IPS DF 4.7 (cell line): Measurements from ENCODE around the gene PBX1.

ENCODE experiments used
- DNase-seq: peaks from one replicate; pipeline ENCODE4 v3.0.0-alpha.2; 2013; ENCODE audit warnings: low spot score; ENCODE audit errors: extremely low read depth

PBX1 gene

DNA sequence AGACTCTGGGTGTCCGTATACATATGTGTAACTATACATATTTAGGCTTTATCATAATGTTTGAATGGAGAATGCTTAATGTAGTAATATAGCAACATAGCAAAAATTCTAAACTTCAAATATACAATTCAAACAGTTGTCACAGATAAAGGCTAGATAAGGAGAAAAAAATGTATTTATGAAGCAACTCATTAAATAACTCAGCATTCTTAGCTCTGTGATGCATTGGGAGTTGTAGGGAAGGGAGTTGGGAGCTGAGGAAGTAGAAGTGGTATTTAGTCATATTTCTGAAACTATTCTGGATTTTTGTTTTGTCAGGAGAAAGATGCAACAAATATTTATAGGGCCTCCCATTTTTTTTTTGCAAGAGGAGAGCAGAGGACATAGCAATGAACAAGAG lies 197.8 kb downstream of the PBX1 start:
- no peak for DNase-seq

DNA sequence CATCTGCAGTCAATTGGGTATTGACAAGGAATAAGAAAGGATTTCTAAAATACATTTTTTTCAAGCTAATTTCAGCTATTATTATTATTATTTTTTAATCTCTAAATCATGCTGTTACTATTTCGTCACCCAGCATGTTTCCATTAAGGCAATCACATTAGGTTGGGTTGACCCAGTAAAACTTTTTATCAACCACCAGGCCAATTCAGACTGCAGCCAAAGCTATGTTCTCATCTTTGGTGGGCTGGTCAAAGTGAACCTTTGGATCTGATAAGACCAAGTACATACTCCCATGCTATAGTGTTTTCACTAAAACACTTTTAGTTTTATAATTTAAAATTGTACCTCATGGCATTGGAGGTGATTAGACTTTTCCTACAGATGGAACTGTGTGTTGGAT lies 198.6 kb downstream of the PBX1 start:
- no peak for DNase-seq

DNA sequence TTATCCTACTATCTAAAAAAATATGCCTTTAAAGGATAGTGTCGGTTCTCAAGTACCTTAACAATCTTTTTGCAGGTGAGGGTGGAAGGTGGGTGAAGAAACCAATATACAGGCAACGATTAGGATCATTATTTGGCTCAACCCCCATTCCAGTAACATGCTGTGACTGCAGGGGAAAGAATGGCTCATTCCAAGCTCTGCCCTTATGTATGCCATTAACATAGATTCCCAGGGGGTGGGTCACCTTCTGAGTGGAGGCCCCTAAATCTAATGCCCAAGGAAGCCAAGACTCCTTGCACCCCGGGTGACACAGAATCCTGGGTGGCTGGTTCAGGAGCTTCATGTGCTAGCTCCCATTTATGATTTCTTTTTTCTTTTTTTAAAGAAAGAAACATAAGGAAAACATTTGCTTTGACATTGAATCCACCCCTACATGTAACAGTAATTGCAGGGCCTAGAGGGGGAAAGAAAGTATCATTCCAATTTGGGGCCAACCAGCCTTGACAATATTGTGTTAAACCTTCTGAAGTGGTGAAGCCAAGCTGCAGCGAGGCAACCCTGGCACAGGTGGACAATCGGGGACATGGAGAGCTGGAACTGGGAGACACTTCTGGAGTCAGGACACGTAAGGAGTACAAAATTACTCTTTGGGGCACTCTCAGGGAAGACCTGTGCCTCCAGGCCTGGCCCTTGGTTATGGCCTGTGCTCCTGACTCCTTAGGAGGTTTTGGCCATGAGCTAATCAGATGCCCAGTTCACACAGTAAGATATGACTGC lies 200.3 kb downstream of the PBX1 start:
- DNase-seq, result no peak

DNA sequence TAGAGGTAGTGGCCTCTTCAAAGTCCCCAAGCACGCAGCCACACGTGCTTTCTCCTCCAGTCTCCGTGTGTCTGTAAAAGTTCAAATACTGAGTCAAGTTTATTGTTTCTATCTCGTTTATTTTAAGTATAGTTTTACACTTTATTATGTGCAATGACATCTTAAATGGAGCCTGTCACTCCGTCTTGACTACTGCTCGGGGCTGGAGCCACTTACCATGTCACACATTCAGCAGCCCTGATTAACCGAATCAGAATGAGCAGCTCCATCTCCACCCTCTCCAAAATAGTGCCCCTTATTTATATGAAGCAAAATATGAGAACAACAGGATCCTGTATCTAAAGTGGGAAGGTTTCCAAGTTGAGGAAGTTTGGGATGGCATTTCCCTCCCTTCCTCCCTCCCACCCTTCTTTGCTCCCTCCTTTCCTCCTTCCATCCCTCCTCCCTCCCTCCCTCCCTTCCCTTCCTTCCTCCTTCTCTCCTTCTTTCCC lies 201.0 kb downstream of the PBX1 start:
- DNase-seq, result no peak

DNA sequence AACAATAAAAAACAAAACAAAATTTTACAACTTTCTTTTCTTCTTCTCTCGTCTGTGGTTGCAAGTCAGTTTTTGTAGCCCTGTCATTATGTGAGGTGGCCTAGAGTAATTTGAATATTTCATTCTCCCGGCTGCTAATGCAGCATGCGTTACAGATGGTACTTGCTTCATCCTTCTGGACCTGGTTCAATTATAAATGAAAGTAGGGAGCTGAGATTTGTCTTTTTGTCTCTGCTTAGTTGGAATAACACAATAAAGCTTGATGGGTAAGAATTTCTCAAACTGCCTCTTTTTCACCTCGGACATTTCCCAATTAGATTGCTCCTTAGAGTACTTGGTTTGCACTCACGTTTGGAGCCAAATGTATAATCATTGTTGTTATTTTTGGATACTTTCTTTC lies 201.6 kb downstream of the PBX1 start:
- no peak for DNase-seq

DNA sequence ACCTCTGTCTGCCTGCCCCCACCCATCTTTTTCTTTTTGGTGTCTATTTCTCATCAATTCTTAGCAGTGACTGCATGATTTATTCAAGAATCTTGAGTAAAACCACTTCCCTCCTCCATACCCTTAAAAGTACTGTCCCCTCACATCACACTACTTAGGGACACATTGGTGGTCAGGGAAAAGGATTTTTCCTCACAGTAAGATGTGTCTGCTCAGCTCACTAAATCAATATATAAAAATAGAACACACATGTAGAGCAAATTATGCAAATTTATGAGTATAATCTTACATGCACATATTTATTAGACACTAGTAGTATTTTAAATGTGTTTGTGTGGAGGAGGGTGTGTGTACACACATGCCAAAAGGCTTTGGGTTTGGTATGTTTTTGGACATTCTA lies 202.0 kb downstream of the PBX1 start:
- DNase-seq, result no peak

DNA sequence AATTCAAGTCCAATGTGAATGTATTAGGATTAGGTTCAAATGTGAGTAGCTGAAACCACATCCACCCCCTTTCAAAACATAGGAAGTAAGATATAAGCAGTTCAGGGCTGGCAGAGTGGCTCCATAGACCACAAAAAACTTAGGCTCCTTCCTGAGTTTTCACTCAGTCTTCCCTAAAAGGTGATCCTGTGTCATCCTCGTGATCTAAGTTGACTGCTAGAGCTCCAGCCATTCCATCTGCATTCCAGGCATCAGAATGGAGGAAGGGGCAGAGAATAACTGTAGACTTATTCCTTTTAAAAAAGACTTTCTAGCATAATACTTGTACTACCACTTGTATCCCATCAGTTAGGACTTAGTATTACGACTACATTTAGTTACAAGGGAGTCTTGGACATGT lies 204.1 kb downstream of the PBX1 start:
- DNase-seq, result no peak

DNA sequence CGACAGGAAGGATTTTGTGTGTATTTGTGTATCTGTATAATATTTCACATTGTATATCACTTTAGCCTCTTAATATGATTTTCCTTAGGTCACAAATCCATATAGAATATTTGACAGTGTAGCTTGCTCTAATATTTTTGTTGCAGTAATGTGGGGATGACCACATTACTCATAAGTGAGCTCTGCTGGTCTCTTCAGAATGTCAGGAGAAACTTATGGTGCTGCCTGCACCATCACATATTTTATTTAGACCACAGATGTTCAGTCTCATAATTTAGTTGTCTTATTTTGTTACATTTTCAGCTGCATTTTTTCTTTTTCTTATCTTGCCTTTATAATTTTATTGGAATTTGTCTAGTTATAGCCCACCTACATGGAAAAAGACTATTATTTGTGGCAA lies 205.3 kb downstream of the PBX1 start:
- DNase-seq, result no peak

DNA sequence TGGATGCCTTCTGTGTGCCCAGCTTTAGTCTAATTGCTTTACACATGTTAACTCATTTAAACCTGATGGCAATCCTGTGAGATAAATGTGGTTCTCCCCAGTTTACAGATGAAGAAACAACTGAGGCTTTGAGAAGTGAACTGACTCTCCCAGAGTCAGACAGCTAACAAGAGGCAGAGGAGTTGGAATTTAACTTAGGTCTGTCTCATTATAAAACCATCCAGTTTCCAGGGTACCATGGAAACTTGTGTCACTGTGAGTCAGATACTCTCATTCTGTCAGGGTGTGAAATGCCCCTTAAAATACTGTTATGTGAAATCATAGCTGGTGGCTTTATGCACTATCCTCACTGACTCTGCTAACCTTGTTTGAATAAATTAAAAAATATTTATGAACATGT lies 206.6 kb downstream of the PBX1 start:
- no peak for DNase-seq

DNA sequence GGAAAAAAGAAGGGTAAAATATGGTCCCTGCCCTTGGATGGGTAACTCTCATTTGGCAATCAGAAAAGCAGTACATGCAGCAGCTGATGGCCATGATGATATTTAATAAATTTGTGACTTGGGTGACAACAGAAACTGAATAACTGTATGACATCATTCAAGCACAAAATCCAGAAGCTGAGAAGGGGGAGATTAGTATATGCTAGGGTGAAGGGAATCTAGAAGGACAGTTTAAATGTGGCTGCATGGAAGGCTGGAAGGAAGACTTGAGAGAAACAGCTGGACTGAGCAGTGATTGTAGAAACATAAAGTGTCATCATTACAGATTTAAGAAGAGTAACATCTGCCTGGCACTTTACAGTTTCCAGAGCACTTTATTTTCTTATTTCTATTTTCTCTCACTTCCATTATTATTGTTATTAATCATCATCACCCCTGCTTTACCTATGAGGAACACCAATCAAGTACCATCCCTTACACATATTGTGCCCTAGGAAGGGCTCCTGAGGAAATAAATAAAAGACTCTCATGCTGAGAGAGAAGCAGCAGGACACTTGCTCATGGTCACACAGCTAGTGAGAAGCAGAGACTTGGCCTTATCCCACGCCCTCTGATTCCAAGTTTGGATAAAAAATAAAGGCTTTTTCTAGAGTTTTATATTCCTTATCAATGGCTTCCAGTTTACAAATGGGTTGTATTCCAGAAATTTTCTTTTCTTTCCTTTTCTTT lies 207.2 kb downstream of the PBX1 start:
- DNase-seq, result no peak

DNA sequence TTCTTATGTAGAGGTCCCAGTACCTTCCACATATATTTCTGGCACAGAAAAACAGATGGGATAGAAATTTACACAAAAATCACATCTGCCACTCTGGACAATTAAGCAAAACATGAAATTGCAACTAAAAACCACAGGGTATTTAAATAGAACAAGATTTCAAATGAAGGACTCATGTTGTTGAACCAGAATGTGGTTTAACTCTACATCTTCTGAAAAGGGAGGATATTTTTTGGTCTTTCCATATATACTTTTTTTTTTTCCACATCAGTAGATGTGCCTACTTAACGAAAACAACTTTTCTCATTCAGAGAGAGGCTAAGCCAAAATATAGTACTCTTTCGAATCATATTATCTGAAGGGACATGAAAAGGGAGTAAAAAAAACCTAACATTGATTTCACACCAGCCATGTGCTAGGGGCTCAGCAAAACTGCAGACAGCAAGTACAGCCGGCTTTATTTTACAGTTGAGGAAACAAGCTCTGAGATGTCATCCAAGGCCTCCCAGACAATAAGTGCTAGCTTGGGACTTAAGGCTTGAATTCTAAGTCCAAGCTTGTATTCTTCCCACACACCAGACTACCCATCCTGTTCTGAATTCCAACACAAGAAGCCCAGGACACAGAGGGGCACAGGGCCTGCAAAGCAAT lies 208.9 kb downstream of the PBX1 start:
- no peak for DNase-seq

DNA sequence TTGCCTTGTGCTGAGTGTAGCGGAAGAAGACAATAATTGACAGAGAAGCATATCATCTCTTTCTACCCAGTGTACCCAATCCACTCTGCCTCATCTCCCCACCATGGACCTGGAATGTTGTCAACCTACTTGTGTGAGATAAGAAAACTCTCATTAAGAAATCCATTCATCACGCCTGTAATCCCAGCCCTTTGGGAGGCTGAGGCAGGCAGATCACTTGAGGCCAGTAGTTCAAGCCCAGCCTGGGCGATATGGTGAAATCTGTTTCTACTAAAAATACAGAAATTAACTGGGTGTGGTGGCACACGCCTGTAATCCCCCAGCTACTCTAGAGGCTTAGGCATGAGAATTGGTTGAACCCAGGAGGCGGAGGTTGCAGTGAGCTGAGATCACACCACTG lies 209.6 kb downstream of the PBX1 start:
- no peak for DNase-seq

DNA sequence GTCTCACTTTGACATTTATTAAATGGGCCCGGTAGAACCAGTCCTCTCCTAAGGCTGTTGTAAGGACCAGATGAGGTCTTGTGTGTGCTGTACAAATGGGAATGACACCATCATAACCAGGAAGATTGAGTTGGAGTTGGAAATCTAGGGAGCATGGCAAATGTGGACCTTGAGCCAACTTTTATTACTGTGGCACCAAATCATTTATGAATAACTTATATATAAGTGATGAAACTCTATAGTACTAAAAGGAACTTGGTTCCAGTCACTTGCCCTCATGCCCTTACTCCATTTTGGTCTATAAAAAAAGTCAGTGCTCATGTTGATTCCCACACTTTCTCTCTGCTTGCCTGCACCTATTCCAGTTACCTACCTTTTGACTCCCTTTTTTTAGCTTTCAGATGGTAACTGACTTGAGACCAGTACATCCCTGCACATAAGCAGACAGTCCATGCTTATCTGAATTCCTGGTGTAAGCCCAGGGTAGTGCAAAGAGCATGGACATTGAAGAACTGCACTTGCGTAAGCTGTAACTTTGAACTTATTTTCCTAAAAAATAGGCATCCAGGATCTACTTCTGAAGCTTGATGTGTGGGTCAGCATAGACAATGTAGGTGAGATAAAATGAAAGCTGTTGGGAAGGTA lies 210.6 kb downstream of the PBX1 start:
- DNase-seq, result no peak

DNA sequence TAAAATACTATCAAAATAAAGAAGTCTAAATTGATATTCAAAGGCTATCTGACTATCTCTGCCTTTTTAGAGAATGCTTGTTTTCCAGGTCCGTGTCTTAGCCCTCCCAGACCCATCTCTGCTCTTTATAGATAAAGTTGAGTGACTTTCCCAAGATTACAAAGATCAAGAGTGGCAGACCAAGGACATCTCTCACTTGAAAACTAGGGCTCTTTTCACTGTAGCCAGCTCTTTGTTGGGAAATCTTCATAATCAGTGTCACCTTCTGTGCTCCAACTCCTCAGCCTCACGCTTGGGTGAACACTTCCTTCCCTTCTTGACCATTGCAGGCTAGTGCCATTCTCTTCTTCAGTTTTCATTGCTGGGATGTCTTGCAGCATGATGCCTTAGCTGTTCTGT lies 211.1 kb downstream of the PBX1 start:
- no peak for DNase-seq

DNA sequence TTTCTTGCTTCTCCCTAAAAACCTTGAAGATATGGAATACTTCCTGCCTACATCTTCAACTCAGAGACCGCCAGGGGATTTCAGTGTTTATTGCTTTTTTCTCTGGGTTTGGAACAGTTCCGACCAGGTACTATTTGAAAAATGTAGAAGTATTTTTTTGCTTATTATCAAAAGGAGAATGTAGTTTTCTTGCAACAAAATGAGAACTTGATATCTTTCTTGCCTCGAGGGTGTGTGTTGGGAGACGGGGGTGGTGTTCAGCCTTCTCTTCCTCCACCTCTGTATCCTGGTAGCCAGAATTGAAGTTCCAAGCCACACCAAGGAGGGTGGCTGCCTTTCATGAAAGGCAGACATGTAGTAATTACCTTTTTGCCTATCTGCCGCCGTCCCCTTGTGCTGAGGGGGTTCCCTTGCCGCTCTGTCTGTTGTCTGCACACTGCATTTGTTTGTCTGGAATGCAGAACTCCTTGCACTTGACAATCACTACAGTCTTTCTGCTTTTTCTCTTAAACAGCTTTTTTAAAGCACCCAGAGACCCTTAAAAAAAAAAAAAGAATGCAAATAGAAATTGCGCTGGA lies 212.1 kb downstream of the PBX1 start:
- DNase-seq, result no peak

DNA sequence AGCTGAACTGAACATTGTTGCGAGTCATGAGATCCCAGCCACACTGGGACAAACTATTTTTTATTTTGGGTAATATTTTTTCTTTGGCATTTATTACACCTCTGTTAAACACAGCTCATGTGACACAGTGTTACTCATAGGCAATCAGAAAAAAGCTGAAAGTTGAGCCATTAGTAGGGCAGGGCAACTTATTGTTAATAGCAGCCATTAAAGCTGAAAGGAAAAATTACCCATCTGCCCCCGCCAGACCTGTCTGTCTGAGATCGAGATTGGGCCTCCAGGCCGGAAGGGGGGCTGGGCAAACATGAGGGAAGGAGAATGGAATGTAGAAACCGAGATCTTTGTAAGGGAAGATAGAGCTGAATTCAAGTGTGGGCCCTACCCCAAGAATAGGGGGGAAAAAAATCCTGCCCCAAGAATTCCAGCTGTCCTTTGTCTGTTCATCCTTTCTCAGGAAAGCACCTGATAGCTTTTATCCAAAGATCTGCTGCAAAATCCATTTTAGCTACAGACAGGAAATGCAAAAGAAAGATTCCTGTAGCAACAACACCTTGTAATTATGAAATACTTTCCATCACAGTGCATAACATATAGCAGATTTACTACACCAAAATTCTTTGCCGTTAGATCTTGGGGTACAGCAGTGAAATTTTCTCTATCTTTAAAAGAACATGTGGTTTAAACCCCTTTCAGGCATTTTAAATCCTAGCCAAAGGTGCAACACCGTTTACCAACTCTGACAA lies 212.8 kb downstream of the PBX1 start:
- no peak for DNase-seq

DNA sequence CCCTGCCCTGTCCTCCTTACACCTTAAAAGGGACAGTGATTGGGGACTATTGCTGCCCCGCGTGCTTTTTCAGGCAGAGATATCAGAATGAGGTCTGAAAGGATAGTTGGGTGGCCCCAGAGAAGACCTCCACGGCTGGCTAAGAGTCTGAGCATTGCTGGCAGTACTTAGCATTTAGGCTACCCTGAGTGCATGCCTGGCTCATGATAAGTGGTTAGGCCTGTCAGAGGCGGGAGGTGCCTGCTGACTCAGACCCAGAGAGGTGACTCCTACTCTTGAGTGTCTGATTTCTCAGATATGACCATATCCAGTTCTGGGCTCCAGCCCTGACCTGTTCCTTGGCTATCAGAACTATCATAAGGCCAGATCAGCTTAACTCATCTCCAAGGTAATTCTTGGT lies 213.7 kb downstream of the PBX1 start:
- no peak for DNase-seq

DNA sequence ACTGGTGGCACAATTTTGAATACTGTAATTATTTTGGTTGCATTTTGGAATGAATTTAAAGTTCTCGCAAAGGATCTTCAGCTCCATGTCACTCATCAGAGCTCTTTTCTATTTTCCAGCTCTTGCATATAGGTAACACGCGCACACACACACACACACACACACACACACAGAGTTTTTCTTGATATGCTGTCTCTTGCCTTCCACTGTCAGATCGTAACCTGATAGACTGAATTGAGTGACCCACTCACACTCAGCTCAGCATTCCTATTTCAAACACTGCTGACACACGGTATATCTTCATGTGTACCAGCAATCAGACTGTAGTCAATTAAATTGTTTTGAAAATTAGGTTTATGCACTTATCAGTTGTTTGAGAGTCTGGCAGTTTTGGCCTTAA lies 214.1 kb downstream of the PBX1 start:
- DNase-seq, result no peak

DNA sequence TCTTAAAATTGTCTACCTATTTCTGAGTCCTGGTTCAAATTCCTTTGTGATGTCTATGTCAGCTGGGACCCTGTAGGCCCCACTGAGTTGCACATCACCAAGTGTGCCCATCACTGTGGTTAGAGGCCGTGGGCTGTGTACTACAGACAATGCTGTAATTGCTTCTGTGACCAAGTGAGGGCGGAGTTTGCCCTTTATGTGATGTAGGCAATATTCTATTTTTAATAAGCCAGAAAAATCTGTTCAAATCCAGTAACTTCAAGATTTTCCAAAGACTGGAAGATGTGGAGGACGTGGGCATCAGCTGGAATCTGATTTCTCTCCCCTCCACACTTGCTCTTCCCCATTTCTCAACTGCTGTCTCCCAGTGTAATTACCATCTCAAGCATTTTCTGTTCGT lies 215.4 kb downstream of the PBX1 start:
- no peak for DNase-seq

DNA sequence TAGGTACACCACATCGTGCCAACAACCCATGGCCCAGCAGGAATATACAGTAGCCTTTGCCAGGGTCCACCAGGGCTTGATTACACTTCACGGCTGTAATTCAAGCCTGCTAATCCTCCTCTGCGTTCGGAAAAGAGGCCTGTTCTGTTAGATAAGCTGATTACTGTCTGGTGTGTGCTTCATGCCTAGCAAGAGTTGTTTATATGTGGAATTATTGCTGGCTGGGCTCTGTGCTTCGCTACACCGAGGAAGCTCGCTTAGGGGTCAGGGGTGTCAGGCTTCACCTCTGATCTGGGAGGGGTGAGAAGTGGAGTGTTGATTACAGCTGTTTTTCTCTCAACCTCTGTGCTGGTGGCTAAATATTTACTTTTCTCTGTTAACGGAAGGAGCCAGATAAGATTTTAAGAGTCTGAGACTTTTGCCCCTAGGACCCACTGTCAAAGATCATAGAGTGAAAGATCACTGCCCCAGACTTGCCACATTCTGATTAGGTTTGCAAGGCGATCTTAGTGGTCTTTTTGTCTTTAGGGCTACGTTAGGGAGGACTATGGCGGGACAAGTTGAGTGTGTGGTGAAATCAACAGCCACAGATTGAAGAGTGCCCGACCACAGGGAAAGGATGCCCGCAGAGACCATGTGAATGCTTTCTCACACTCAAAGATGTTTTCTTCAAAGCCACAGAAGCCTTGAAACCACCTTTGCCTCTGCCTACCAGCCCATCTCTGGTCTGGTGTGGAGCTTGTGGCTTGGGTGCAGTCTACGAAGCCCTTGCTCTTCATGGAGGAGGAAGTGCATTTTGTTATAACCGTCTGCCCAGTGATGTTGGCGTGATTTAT lies 216.1 kb downstream of the PBX1 start:
- DNase-seq, result no peak
